ENCODE results near the gene GPS1. TPM values are rescaled to one million over a fixed set of nuclear protein-coding genes. Genes with fewer than 3 reads are reported as not detected.

The GPS1 gene
- total and polyA plus RNA-seq, 9 of the 15 experiments (the other 6 are each of a cell fraction or from before 2014, with no cell fraction given), result 3.1 to 167 (median 69.9) TPM

- TF ChIP-seq, protein P1, sequence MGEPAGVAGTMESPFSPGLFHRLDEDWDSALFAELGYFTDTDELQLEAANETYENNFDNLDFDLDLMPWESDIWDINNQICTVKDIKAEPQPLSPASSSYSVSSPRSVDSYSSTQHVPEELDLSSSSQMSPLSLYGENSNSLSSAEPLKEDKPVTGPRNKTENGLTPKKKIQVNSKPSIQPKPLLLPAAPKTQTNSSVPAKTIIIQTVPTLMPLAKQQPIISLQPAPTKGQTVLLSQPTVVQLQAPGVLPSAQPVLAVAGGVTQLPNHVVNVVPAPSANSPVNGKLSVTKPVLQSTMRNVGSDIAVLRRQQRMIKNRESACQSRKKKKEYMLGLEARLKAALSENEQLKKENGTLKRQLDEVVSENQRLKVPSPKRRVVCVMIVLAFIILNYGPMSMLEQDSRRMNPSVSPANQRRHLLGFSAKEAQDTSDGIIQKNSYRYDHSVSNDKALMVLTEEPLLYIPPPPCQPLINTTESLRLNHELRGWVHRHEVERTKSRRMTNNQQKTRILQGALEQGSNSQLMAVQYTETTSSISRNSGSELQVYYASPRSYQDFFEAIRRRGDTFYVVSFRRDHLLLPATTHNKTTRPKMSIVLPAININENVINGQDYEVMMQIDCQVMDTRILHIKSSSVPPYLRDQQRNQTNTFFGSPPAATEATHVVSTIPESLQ (CRISPR knock-in tag; IDR thresholded peaks at IDR 0.05), result no peak
- no peak for TF ChIP-seq KLF10 (CRISPR knock-in tag; IDR thresholded peaks at IDR 0.05)
- no peak for TF ChIP-seq RNF219 (CRISPR knock-in tag; IDR thresholded peaks at IDR 0.05)
- no peak for TF ChIP-seq ZBTB33 (CRISPR knock-in tag; IDR thresholded peaks at IDR 0.05)
- TF ChIP-seq ZNF696 (CRISPR knock-in tag; conservative IDR thresholded peaks at IDR 0.05), result no peak
- TF ChIP-seq CBX1 (IDR thresholded peaks at IDR 0.05; ENCODE audit: low read depth), result no peak
- no peak for TF ChIP-seq CBX5 (IDR thresholded peaks at IDR 0.05; ENCODE audit: borderline replicate concordance, low read depth)
- TF ChIP-seq TAF7 (tag; IDR thresholded peaks at IDR 0.05), result no peak
- TF ChIP-seq ZNF143 (CRISPR knock-in tag; IDR thresholded peaks at IDR 0.05), result no peak
Observed at GRCh38 chr17:82041144-82041814, 10.4 kb upstream of the GPS1 start (continued).

Measured in K562 (cell line).